GM12878 (cell line): Measurements from ENCODE around the gene DUSP10. TPM values are rescaled to one million over a fixed set of nuclear protein-coding genes. Genes with fewer than 3 reads are reported as not detected.

Experiments
- ATAC-seq: fragments of 200-7000 bp; cut with Tn5 transposase; 3 replicates; pipeline ENCODE4 v1.9.1; 2020; ENCODE audit warnings: mild to moderate bottlenecking, moderate library complexity
- BruUV-seq: library from RNA; stranded (reverse); fragments of 400-500 nt; replicated peaks from 2 replicates; lab custom pipeline; 2021; lab: Mats Ljungman, UMichigan
- CTCF ChIA-PET: fragments of 300-600 bp; sonication (Branson Sonifier 250); formaldehyde crosslinking; extraction: SDS; loops from one replicate; lab custom pipeline; 2021; ENCODE audit warnings: inconsistent platforms; lab: Yijun Ruan, JAX
- POLR2A ChIA-PET: fragments of 350-600 bp; formaldehyde crosslinking; extraction: SDS; loops from one replicate; lab custom pipeline; 2021; ENCODE audit warnings: inconsistent platforms; lab: Charles Lee
- RAD21 ChIA-PET: fragments of 300-600 bp; sonication (Branson Sonifier 250); formaldehyde crosslinking; loops from one replicate; lab custom pipeline; 2023; ENCODE audit warnings: antibody characterized with exemption; ENCODE audit not compliant: unreplicated experiment; lab: Charles Lee
- SMC1A ChIA-PET: fragments of 300-600 bp; sonication (Branson Sonifier 250); formaldehyde crosslinking; loops from one replicate; lab custom pipeline; 2023; ENCODE audit not compliant: unreplicated experiment, uncharacterized antibody; lab: Charles Lee
- DNase-seq: peaks from one replicate; pipeline ENCODE4 v3.0.0-alpha.2; 2011; ENCODE audit warnings: low read depth, low spot score
- FAIRE-seq: peaks from 3 replicates; lab custom pipeline; 2011; peaks lifted over from hg19 to GRCh38; lab: Jason Lieb, UNC
- H2AFZ ChIP-seq: 2 replicates; pipeline ENCODE4 v1.6.0; 2011; ENCODE audit warnings: low read depth, low read length, control low read depth; ENCODE audit not compliant: control insufficient read depth
- H3K27ac ChIP-seq: 2 replicates; pipeline ENCODE4 v1.5.1; 2011; ENCODE audit warnings: control low read depth; ENCODE audit not compliant: control insufficient read depth, insufficient read depth
- H3K27me3 ChIP-seq, 2 experiments: replicated peaks in 1 of 2; 2 replicates each; pipeline versions ENCODE4 v1.6.0 to v1.6.1; 2011; ENCODE audit warnings: low read length in 1 of 2; ENCODE audit not compliant: control insufficient read depth in 2 of 2, insufficient read depth in 2 of 2
- H3K36me3 ChIP-seq, 2 experiments: 2 replicates each; pipeline ENCODE4 v1.5.1; 2011; ENCODE audit warnings: low read length in 1 of 2; ENCODE audit not compliant: control insufficient read depth in 2 of 2, insufficient read depth in 2 of 2
- H3K4me1 ChIP-seq: 2 replicates; pipeline ENCODE4 v1.6.1; 2011; ENCODE audit warnings: mild to moderate bottlenecking, low read length, moderate library complexity, mixed read lengths; ENCODE audit not compliant: control insufficient read depth, insufficient read depth
- H3K4me2 ChIP-seq: 2 replicates; pipeline ENCODE4 v1.6.0; 2011; ENCODE audit warnings: control low read depth; ENCODE audit not compliant: control insufficient read depth, insufficient read depth
- H3K4me3 ChIP-seq: fragments of 200-600 bp; sonication (generic); 2 replicates; pipeline ENCODE4 v1.5.1; 2016
- H3K79me2 ChIP-seq: 2 replicates; pipeline ENCODE4 v1.6.0; 2011; ENCODE audit warnings: low read length; ENCODE audit not compliant: control insufficient read depth, insufficient read depth
- H3K9ac ChIP-seq: 2 replicates; pipeline ENCODE4 v1.8.0; 2011; ENCODE audit warnings: low read length, control low read depth, mixed read lengths; ENCODE audit not compliant: control insufficient read depth, insufficient read depth
- H3K9me3 ChIP-seq: replicated peaks from 3 replicates; pipeline ENCODE4 v1.5.1; 2011; ENCODE audit warnings: mild to moderate bottlenecking, low read length; ENCODE audit not compliant: control insufficient read depth, insufficient read depth
- H4K20me1 ChIP-seq: 2 replicates; pipeline ENCODE4 v1.6.0; 2011; ENCODE audit not compliant: control insufficient read depth, insufficient read depth
- ATF2 ChIP-seq: IDR thresholded peaks from 2 replicates; pipeline ENCODE4 v1.6.1; 2012; ENCODE audit warnings: low read length, inconsistent platforms
- BRCA1 ChIP-seq: IDR thresholded peaks from 2 replicates; pipeline ENCODE4 v1.6.1; 2011; ENCODE audit warnings: low read depth, low read length, improper control_type of control experiment
- CEBPB ChIP-seq, 2 experiments: fragments of 150-350 bp in 1 of 2; IDR thresholded peaks; 2 replicates each; pipeline ENCODE4 v1.6.1; 2012 to 2014; ENCODE audit warnings: low read depth in 2 of 2, low read length in 2 of 2, borderline replicate concordance in 1 of 2, inconsistent platforms in 1 of 2
- CHD4 ChIP-seq: fragments of 200-600 bp; sonication (generic); IDR thresholded peaks from 2 replicates; pipeline ENCODE4 v1.6.1; 2016; ENCODE audit warnings: mild to moderate bottlenecking
- HDAC6 ChIP-seq: fragments of 200-600 bp; sonication (generic); IDR thresholded peaks from one replicate; pipeline ENCODE4 v1.8.0; 2017; ENCODE audit warnings: antibody characterized with exemption; ENCODE audit not compliant: unreplicated experiment
- JUND ChIP-seq: IDR thresholded peaks from 2 replicates; pipeline ENCODE4 v1.6.1; 2012; ENCODE audit warnings: low read depth, mild to moderate bottlenecking, low read length, improper control_type of control experiment, moderate library complexity
- LARP7 ChIP-seq: fragments of 450-650 bp; IDR thresholded peaks from 2 replicates; pipeline ENCODE4 v1.6.1; 2017; ENCODE audit warnings: mild to moderate bottlenecking
- MLLT1 ChIP-seq: fragments of 450-650 bp; IDR thresholded peaks from 2 replicates; pipeline ENCODE4 v1.6.1; 2016; ENCODE audit warnings: mild to moderate bottlenecking
- MTA2 ChIP-seq: fragments of 450-650 bp; IDR thresholded peaks from 2 replicates; pipeline ENCODE4 v1.6.1; 2016; ENCODE audit warnings: low read depth, mild to moderate bottlenecking, moderate library complexity
- NFXL1 ChIP-seq: fragments of 450-650 bp; IDR thresholded peaks from 2 replicates; pipeline ENCODE4 v1.6.1; 2017; ENCODE audit warnings: antibody characterized with exemption, mild to moderate bottlenecking, borderline replicate concordance
- RAD51 ChIP-seq: fragments of 450-650 bp; IDR thresholded peaks from 2 replicates; pipeline ENCODE4 v1.6.1; 2016; ENCODE audit warnings: moderate library complexity, mild to moderate bottlenecking, inconsistent platforms
- RUNX3 ChIP-seq: IDR thresholded peaks from 2 replicates; pipeline ENCODE4 v1.6.1; 2012; ENCODE audit warnings: low read length, inconsistent platforms
- SMC3 ChIP-seq: IDR thresholded peaks from 2 replicates; pipeline ENCODE4 v1.6.1; 2011; ENCODE audit warnings: low read length, improper control_type of control experiment, borderline replicate concordance
- STAT3 ChIP-seq: IDR thresholded peaks from 2 replicates; pipeline ENCODE4 v1.6.1; 2011; ENCODE audit warnings: low read depth, low read length, improper control_type of control experiment
- YBX1 ChIP-seq: fragments of 450-650 bp; IDR thresholded peaks from 2 replicates; pipeline ENCODE4 v1.6.1; 2016; ENCODE audit warnings: antibody characterized with exemption
- ZNF207 ChIP-seq: fragments of 450-650 bp; IDR thresholded peaks from 2 replicates; pipeline ENCODE4 v1.6.1; 2014; ENCODE audit warnings: antibody characterized with exemption, mild to moderate bottlenecking, borderline replicate concordance
- ZNF24 ChIP-seq: fragments of 450-650 bp; IDR thresholded peaks from 2 replicates; pipeline ENCODE4 v1.6.1; 2017; ENCODE audit warnings: antibody characterized with exemption, mild to moderate bottlenecking
- ZSCAN29 ChIP-seq: fragments of 450-650 bp; IDR thresholded peaks from 2 replicates; pipeline ENCODE4 v1.6.1; 2017; ENCODE audit warnings: mild to moderate bottlenecking, moderate library complexity
- ZZZ3 ChIP-seq: IDR thresholded peaks from 2 replicates; pipeline ENCODE4 v1.6.1; 2011; ENCODE audit warnings: low read depth; ENCODE audit not compliant: control insufficient read depth, insufficient read length
- WGBS: methylation state at CpG from one replicate; pipeline ENCODE4 v1.1.6; 2016; ENCODE audit warnings: low lambda C conversion rate; ENCODE audit not compliant: insufficient replicate concordance, insufficient coverage; ENCODE audit errors: missing lambda C conversion rate; 5-methylcytosine and 5-hydroxymethylcytosine counted together
- in situ Hi-C: fragments of 300-500 bp; cut with MboI; formaldehyde crosslinking; loops from 9 replicates; pipeline ENCODE4 v1.14.3; 2018; ENCODE audit warnings: mixed read lengths
- intact Hi-C: fragments of 100-400 bp; cut with micrococcal nuclease; formaldehyde crosslinking; loops from one replicate; pipeline ENCODE4 v1.14.2; 2022; ENCODE audit not compliant: unreplicated experiment
- polyA plus RNA-seq, 11 experiments: library from polyadenylated mRNA; depleted of rRNA in 4 of 11; unstranded in 6 of 11; stranded (reverse) in 5 of 11; fragments of >200 nt; fragmentation: Nextera tagmentation in 4 of 11; fragmentation: Illumina TruSeq in 1 of 11; extraction: Ambion mirVana in 4 of 11; extraction: Trizol in 1 of 11; gene quantifications; 1 replicate in 1 of 11; 2 replicates in 10 of 11; pipeline versions ENCODE4 v1.2.1 to v1.2.3, GENCODE V29; 2011 to 2016; ENCODE audit warnings: inconsistent platforms in 2 of 11, missing spikeins in 2 of 11, low read depth in 1 of 11
- total RNA-seq, 4 experiments: library from RNA; depleted of rRNA in 3 of 4; stranded (reverse); fragments of >200 nt in 3 of 4; fragmentation: Illumina TruSeq in 1 of 4; extraction: Trizol in 1 of 4; gene quantifications; 2 replicates each; pipeline versions ENCODE4 v1.2.1 to v1.2.3, GENCODE V29; 2013 to 2021

Gene DUSP10
- total and polyA plus RNA-seq, 10 of the 15 experiments (the other 5 are each of a cell fraction or from before 2014, with no cell fraction given), result 20.3 to 38.4 (median 27.8) TPM

DNA sequence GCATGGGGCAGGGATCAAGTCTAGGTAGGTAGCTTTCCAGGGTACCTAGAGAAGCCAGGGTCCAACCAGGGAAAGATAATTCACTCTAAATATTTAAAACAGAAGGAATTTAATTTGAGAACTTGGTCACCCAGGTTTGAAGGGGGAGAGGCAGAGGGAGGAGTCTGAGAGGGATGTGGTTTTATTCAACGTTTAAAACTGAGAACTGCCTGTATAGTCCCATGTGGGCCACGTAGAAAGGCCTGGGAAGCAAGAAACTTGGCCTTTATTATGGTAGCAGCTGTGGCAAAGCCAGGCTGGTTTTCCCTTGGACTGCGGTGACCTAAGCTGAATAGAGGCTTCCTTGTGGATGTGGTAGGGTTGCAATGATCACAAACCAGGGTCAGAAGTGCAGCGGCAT lies 42.0 kb upstream of the DUSP10 start:
- H3K27ac ChIP-seq, result no peak overlapping the region
- no peaks in the 10 kb centered on the region for H3K9me3 ChIP-seq
- no peak for DNase-seq
- BruUV-seq, result no TSS peak
- TF ChIP-seq CEBPB (IDR thresholded peaks at IDR 0.05; ENCODE audit: borderline replicate concordance in 1 of 2, low read depth in 2 of 2, low read length in 2 of 2) (no peak), CHD4 (no peak), NFXL1 (no peak), MTA2 (no peak), ZZZ3 (no peak), RUNX3 (peak; percentile 13; the same call in 1 of the 2 replicates), SMC3 (0 out of 2 replicates have a peak, but pooled peaks have one; percentile 3), ATF2 (0 out of 2 replicates have a peak, but pooled peaks have one; percentile 4), ZNF207 (no peak), JUND (no peak), YBX1 (no peak), RAD51 (no peak), ZNF24 (no peak), MLLT1 (no peak), LARP7 (no peak), BRCA1 (no peak), STAT3 (no peak), HDAC6 (no peak), ZSCAN29 (no peak)
- no peaks in the 10 kb centered on the region for H3K27me3 ChIP-seq
- H2AFZ ChIP-seq, result no peak overlapping the region
- peaks cover 51% of the 10 kb centered on the region for H3K4me1 ChIP-seq
- H3K79me2 ChIP-seq, result no peaks in the 10 kb centered on the region; the same call in 1 of the 2 replicates
- H3K9ac ChIP-seq, result no peak overlapping the region
- ATAC-seq, result peak; percentile 18; the same call in 2 of the 3 replicates
- no peaks in the 10 kb centered on the region for H3K36me3 ChIP-seq
- FAIRE-seq, result no peak
- RAD21 ChIA-PET, result interaction anchor here (1.1 to 15.1 kb wide), 5 partner anchors 10 to 49 kb away, joined by 3 to 393 read pairs (median 10); partner anchors contain the start of gene DUSP10
- CTCF ChIA-PET, result interaction anchor here (1.1 to 12.3 kb wide), 3 partner anchors 25 to 258 kb away, joined by 3 to 153 read pairs (median 8); no protein-coding TSS in a partner anchor
- 58% methylated on average over 4 of the region's 4 CpGs for WGBS
- H3K4me2 ChIP-seq, result no peak overlapping the region; the same call in 1 of the 2 replicates
- SMC1A ChIA-PET, result interaction anchor here (0.7 to 18.9 kb wide), 14 partner anchors 9 to 226 kb away, joined by 3 to 510 read pairs (median 4); no protein-coding TSS in a partner anchor
- POLR2A ChIA-PET, result interaction anchor here (1.2 to 1.3 kb wide), 2 partner anchors 10 to 54 kb away, joined by 3 to 4 read pairs; no protein-coding TSS in a partner anchor
- in situ Hi-C loops (no loop called here), intact Hi-C loops (no loop called here)
- H4K20me1 ChIP-seq, result no peaks in the 10 kb centered on the region
- H3K4me3 ChIP-seq, result no peak overlapping the region
